NCI-H128 (cell line): ENCODE data around the gene FGD6.
"Not testable (repeated sequence)": the region's sequence is repeated elsewhere in the genome, so short reads cannot be mapped to it uniquely, and the experiment has no call there.

Experiments
- DNase-seq: peaks from one replicate; lab custom pipeline; 2025; ENCODE audit not compliant: unreplicated experiment; lab: John Stamatoyannopoulos, UW

Gene FGD6

DNA sequence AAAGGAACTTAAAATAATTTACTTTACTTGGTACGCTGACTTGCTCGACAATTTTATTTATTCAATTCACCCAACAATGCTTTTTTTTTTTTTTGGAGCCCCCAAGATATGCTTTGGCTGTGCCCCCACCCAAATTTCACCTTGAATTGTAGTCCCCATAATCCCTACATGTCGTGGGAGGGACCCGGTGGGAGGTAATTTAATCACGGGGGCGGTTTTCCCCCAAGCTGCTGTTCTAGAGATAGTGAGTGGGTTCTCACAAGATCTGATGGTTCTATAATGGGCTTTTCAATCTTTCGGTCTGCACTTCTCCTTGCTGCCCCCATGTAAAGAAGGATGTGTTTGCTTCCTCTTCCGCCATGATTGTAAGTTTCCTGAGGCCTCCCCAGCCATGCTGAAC, 10.4 kb downstream of the FGD6 start:
- no peak for DNase-seq

DNA sequence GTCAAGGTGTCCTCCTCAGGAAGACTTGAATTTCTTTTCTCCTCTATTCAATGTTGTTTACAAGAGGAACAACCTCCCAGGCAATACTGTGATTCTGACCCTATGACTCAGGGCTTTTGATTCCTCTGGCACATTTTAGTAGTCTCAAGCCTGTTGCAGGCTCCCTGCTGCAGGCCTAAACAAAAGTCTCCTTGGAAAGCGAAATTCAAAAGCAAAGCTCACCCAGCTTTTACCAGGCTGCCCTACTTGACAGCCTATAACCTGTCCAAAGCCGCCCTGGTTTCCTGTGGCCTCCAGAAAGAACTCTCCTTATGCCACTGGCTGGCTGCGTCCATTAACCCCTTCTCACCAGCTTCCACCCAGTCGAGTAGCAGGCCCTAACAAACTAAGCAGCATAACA, 11.6 kb downstream of the FGD6 start:
- no peak for DNase-seq

DNA sequence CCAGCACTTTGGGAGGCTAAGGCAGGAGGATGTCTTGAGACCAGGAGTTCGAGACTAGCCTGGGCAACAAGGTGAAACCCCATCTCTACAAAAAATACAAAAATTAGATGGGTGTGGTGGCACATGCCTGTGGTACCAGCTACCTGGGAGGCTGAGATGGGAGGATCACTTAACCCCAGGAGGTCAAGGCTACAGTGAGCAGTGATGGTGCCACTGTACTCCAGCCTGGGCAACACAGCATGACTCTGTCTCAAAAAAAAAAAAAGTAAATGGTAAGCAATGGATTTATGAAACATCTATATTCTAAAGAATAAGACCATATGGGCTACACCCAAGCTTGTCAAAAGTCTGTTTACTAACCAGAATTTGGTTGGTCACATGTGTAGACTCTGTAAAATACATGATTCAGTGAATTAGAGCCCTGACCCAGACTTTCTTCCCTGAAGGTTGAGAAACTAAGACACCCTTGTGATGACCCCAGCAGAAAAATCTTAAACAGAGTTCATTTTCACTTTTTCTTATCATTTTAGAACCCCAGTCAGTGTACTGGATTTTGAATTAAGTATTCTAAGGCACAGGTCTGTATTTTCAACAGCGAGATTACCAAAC, 12.1 kb downstream of the FGD6 start:
- DNase-seq, result no peak

DNA sequence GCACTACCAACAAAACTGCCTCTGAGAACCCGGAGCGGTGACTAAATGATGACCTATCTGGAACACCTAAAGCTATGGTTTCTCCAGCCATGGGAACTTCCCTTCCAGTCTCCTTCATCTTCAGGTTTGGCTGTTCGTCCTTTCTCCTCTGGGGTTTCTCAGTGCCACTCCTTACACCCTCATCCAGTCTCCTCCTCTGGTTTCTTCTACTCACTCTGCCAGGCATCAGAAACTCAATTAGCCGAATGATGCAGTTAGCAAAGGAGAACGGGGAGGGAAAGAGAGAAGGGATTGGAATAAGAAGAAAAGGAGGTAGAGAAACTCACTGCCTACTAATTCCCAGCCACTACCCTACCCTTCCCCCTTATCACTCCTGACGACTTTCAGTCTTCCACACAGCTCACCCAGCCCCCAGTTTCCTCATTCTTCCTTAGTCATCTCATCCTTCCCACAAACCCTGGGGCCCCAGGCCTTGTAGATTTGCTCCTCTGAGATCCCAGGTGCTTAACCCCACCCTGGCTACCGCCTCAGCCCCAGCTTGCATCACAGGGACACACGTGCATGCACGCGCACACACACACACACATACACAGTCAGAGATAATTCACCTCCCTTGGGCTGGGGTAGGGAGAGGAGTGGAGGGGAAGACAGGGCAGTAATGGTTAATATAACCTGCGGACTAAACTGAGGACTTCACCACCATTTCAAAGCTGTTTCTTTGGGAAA, 13.0 kb downstream of the FGD6 start:
- DNase-seq, result no peak

DNA sequence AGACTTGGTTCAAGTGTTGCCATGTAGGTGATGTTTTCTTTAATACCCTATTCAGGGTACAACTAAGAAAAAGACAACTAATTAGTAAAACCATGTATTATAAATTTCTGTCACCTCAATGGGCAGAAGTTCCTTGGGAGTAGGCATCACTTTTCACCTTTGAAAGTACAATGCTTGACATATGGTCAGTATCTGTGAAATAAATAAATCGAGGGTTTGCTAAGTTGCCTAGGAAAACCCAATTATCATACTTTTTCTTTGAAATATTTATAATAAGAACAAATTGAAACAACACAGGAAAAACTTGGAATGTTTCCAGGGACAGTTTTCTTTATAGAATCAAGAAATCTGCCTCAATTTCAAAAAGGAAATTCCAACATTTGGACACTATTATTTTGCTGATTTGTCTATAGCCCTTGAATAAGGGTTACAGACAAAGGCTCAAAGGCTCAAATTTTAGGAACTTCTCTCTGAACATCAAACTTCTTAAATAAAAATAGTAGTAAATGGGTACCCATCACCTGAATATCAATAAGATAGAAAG, 13.7 kb downstream of the FGD6 start:
- DNase-seq, result no peak

DNA sequence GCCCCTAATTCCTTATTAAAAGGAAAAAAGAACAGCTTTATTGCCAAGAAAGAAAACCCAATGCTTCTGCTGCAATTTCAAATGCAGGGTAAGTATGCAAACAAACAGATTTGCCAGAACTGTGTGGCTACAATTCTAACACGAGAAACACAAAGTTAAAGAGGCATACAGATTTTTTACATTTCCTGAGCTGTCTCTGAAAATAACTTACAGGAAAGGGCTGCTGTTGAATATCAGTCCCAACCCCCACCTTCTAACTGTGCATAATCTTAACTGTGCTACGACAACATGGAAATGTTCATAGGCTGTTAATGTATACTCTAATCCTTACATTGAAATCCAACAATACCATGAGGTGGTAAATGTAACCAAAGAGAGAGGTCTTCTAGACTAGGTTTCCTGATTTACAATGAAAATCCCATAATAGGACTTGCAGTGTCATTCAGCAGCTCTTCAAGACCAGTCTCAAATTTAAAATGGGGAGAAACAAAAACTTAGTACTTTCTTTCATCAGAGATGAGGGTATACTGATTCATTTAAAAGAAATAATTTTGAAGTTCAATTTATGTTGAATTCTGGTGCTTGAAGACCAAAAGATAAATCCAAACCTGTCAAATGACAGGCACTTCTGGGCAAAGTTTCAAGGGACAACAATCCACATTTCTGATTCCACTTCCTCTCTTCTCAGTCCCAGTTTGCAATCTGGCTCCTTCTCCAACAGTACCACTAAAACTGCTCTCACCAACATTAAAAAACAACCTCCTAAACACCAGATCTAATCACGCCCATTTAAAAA, 14.4 kb downstream of the FGD6 start:
- DNase-seq, result no peak

DNA sequence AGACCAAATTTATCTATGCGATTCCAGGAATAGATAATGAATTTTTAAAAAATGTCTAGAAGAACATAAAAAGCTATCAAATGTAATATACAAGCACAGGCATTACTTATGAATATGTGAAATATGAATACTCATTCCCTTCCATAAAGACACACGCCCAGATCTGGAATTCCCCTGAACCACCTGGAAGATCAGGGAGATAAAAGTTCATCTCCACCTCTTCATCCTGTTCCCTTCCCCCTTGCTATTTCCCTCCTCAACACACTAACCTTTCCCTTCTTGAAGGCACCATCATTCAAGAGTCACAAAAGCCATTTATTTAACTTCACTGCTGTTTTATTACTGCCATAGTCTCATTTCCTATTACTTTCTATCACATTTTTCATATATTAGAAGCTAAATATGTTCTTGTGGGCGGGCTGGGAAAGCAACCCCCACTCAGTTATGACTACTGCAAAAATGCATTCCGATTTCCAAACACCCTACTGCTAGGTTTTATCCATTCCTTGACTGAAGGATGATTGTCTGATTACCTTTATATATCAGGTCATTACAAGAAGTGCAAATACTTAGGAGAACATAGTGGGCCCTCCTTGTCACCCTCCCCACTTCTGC, 16.1 kb downstream of the FGD6 start:
- DNase-seq, result no peak

DNA sequence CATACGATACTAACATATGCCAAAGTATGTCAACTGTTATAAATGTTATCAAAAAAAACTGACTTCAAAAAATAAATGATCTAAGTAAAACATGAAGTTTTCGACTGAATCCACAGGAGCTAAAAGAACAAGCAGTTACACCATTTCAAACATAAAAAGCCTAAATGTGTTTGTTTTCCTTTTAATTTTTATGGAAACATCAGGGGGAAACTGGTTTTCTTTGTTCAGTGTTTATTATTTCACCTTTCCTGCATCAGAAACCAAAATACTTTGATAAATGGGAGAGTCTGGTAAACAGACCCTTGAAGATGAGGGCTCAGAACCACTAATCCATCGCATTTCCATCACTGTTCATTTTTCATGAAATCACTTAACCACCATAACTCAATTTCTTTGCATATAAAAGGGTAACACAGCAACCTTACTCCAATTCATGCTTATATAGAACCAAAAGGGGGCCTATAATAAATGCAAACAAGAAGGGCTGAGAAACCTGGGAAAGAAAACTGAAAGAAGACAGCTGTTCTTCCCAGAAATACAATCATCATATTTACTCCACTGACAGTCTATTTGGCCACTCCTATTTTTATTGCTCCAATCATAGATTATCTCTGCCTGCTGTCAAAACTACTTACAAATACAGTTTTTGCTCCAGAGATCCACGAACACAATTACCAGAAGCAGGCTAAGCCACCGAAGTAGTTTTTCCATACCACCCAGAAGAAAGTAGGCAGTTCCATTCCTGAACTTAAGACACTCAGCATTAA, 17.0 kb downstream of the FGD6 start:
- DNase-seq, result no peak

DNA sequence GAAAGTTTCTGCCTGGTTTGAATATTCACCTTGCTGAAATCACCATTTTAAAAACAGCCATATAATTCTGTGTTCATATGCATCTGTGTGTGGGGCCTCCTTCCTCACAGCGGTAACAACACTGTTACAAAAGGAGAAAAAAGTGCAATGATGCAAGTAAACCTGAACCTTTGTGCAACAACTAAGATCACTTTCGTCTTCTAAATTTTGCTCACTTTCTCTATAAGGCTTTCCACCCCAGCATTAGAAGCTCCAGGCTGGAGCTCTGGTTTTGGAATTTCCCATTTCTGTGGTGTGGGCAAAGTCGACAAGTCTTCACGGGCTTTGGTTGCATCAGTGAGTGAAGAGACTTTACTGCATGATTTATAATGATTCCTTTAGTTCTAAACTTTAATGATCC, 18.4 kb downstream of the FGD6 start:
- no peak for DNase-seq

DNA sequence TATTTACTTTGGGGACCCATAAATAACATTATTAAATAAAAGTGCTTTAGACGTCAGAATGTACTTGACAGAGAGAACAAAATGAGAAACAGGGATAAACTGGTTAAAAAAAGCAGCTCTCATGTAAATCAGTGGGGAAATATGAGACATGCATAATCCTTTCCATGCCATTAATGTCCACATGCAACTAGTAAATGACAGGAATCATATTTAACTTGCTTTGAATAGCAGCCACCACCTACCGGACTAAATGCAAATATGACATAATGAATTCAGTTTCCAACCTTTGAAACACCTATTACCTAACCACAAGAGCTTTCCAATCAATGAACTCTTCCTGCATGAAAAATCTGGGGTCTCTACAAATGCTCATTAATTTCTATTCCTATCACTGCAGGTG, 19.6 kb downstream of the FGD6 start:
- DNase-seq, result no peak

DNA sequence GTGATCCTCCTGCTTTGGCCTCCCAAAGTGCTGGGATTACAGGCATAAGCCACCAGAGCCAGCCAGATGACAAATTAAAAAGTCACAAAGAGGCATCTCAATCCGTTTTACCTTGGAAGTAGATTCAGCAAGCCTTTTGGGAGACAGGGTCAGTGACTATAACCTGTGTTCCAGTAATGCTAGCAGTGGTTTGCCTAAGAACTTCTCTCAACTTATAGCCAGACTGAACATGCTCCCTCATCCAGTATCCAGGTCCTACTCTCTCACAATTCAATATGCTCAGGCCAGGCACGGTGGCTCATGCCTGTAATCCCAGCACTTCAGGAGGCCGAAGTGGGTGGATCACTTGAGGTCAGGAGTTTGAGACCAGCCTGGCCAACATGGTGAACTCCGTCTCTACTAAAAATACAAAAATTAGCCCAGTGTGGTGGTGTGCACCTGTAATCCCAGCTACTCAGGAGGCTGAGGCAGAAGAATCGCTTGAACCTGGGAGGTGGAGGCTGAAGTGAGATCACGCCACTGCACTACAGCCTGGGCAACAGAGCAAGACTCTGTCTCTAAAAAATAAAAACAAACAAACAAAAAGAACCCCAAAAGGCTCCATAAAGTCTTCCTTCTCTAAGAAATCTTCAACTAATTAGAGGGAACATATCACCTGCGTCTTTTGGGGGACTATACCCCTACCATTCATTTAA, 20.2 kb downstream of the FGD6 start:
- not testable (repeated sequence) for DNase-seq

DNA sequence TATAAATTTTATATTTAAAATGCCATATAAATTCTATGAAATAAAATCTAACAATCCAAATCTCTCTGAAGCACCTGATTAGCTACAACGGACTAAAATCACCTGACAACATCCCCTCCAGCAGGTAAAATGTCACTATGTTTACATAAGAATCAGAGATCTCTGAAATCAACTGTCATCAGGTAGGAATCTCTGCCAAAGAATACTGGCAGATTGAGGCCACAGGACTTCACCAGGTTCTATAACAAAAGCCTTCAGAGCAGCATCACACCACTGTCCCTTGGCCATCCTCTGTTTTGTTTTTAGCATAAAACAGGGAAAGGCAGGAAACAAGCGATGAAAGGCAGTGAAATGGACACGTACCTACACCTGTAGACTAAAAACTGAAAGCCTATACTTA, 22.1 kb downstream of the FGD6 start:
- no peak for DNase-seq

DNA sequence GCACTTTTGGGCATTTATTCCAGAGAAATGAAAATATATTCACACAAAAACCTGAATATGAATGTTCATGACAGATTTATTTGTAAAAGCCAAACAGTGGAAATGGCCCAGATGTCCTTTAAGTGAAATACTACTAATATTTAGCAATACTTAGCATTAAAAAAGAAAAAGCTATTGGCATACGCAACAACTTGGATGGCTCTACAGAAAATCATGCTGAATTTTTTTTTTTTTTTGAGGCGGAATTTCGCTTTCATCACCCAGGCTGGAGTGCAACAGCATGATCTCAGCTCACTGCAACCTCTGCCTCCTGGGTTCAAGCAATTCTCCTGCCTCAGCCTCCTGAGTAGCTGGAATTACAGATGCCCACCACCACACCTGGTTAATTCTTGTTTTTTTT, 24.1 kb downstream of the FGD6 start:
- no peak for DNase-seq

DNA sequence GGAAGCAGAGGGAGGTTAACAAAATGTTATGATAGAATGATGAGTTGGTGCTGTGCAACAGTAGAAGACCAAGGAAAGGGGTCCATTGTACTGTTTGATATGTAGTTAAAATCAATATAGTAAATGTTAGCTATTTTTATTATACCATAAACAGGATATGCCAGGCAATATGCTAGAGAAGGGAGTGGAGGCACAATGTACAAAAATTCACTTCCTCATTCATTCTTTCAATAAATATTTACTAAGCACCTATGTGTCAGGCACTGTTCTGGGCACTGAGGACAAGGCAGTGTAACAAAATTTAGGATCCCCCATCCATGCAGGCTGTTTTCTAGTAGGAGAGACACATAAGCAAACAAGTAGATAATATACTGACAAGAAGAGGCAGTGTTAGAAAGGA, 25.0 kb downstream of the FGD6 start:
- no peak for DNase-seq

DNA sequence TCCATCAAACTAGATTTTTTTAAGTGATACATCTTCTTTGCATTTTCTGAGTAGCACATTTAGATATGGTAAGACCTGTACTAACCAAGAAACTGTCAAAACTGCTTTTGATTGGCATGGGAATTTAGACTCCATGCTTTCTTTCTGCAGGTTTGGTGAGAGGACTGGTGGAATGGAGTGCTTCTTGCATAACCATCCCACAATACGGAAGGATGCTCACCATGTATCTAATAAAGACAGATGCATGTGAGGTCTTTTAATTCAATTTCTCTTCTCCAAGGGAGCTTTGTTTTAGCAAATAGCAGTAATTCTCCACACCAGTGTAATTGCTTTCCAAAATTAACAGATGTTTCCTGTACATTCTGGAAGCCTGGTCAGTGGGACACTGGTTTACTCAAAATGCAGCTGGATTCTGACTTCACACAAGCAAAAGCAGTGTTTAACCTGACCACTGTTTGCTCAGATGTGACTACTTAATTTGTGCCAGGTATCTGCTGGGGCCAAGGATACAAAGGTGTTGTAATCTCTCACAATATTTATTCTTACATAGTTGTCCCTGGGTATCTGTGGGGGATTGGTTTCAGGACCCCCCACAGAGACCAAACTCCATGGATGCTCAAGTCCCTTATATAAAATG, 26.1 kb downstream of the FGD6 start:
- DNase-seq, result no peak

DNA sequence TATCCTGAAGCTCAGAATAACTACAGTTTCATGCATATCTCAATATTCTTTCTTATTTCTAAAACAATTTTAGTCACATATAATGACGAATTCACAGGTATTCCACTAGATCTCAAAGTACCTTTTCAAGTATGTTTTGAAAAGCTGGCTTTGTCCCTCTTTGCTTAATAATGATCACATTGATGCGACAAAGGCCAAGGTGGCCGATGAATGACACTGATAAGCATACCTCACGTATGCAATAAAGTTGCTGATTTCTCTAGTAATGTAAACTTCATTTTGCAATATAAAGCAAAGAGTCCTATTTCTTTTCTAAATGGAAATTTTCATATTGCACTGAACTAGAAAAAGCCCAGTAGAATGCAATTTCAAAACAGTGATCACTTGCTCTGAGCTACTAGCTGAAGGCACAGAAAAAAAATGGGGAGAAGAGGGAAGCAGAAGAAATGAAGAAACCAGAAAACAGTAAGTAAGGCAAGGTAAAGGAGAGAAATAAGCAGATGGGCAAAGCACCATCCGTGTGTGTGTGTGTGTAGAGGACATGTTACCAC, 29.3 kb downstream of the FGD6 start:
- DNase-seq, result no peak

DNA sequence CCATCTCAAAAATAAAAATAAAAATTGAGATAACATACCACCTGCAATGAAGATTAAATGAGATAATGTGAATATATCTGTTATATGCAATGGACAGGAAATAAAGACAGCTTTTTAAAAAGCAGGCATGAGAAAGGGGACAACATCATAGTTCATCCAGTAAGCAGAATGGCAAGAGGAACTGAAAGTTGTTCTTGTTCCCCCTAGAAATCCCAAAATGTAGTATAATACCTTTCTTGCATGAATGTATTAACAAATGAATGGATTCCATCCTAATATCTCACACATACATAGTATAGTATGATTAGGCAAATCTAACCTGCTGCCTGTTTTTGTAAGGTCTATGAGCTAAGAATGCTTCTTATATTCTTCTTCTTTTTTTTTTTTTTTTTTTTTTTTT, 31.4 kb downstream of the FGD6 start:
- no peak for DNase-seq

DNA sequence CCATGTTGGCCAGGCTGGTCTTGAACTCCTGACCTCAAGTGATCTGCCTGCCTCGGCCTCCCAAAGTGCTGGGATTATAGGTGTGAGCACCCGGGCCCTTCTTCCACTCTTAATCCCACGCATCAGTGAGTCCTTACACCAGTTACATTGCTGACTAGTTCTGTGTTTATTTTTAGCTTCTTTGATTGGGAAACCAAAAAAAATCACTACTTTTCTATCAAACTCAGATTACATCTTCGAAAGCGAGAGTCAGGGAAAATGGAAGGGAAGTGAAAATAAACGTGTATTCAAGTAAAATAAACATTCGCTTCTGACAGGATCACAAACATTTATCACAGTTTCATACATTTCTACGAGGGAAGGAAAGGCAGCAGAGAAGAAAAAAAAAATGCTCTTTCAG, 32.2 kb downstream of the FGD6 start:
- no peak for DNase-seq

DNA sequence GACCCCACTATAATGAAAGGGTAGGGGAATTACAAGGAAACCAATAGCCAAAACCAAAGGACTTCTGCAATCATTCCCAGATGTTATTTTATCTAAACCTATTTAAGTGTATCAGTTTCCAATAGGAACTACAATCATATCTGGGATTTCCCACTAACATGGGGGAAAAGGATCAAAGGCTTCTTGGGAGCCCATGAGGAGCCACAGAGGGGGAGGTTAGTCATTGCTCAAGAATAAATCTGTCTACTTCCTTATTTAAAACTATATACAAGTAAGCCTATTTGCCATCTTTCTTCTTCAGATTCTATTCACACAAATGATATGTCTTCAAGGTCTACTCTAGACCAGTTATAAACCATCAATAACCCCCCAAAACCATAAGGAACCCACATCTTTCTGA, 33.1 kb downstream of the FGD6 start:
- DNase-seq, result no peak
